Uterus (tissue), 4 donors: ENCODE data around the gene PLXNB1. TPM values are rescaled to one million over a fixed set of nuclear protein-coding genes. Genes with fewer than 3 reads are reported as not detected.

Experiments
- DNase-seq, 2 donors: peaks; one replicate each; pipeline ENCODE4 v3.0.0-alpha.2; 2019 to 2020
- H3K27ac ChIP-seq, 2 donors: fragments of 200-600 bp; sonication (generic); 1 replicate in 1 of 2; 2 replicates in 1 of 2; pipeline ENCODE4 v1.5.1; 2016 to 2018
- H3K27me3 ChIP-seq, 2 donors: fragments of 200-600 bp; sonication (generic); one replicate each; pipeline ENCODE4 v1.5.1; 2018 to 2019; ENCODE audit warnings: control low read depth in 1 of 2
- H3K36me3 ChIP-seq, 2 donors: fragments of 200-600 bp; sonication (generic); one replicate each; pipeline ENCODE4 v1.5.1; 2019; ENCODE audit warnings: control low read depth in 1 of 2
- H3K4me1 ChIP-seq, 2 donors: fragments of 200-600 bp; sonication (generic); one replicate each; pipeline ENCODE4 v1.5.1; 2018 to 2019; ENCODE audit warnings: control low read depth in 1 of 2
- H3K4me3 ChIP-seq, 2 donors: fragments of 200-600 bp; sonication (generic); 1 replicate in 1 of 2; 2 replicates in 1 of 2; pipeline ENCODE4 v1.5.1; 2018 to 2019; ENCODE audit warnings: mild to moderate bottlenecking in 1 of 2
- H3K9me3 ChIP-seq, 2 donors: fragments of 200-600 bp; sonication (generic); one replicate each; pipeline ENCODE4 v1.5.1; 2019; ENCODE audit warnings: control low read depth in 1 of 2
- POLR2A ChIP-seq, 2 donors: fragments of 450-650 bp; IDR thresholded peaks; one replicate each; pipeline ENCODE4 v1.6.1; 2016; ENCODE audit warnings: antibody characterized with exemption in 2 of 2, mild to moderate bottlenecking in 1 of 2, moderate library complexity in 1 of 2
- intact Hi-C: fragments of 100-400 bp; cut with DNase I; formaldehyde crosslinking; loops from one replicate; pipeline ENCODE4 v1.15.1; 2023; ENCODE audit warnings: low total_unique reads
- total RNA-seq, 4 donors: library from RNA; depleted of rRNA in 3 of 4; stranded (reverse); fragments of >200 nt in 3 of 4; gene quantifications; one replicate each; pipeline versions ENCODE4 v1.1.0 to v1.2.4, GENCODE V29; 2014 to 2023
- TF ChIP-seq, protein P1 (sequence below), 4 experiments: fragments of 200-600 bp in 2 of 4; fragments of 450-650 bp in 2 of 4; sonication (generic) in 2 of 4; IDR thresholded peaks; one replicate each; pipeline ENCODE4 v1.5.1; 2016 to 2019; ENCODE audit warnings: antibody characterized with exemption in 4 of 4, mild to moderate bottlenecking in 2 of 4, moderate library complexity in 1 of 4
- donor health status: DM: yes; HTN: yes; CAD: no.

Gene PLXNB1
- total RNA-seq, 4 donors from 2014 or later: 23.5 to 133 (median 60.9) TPM

DNA sequence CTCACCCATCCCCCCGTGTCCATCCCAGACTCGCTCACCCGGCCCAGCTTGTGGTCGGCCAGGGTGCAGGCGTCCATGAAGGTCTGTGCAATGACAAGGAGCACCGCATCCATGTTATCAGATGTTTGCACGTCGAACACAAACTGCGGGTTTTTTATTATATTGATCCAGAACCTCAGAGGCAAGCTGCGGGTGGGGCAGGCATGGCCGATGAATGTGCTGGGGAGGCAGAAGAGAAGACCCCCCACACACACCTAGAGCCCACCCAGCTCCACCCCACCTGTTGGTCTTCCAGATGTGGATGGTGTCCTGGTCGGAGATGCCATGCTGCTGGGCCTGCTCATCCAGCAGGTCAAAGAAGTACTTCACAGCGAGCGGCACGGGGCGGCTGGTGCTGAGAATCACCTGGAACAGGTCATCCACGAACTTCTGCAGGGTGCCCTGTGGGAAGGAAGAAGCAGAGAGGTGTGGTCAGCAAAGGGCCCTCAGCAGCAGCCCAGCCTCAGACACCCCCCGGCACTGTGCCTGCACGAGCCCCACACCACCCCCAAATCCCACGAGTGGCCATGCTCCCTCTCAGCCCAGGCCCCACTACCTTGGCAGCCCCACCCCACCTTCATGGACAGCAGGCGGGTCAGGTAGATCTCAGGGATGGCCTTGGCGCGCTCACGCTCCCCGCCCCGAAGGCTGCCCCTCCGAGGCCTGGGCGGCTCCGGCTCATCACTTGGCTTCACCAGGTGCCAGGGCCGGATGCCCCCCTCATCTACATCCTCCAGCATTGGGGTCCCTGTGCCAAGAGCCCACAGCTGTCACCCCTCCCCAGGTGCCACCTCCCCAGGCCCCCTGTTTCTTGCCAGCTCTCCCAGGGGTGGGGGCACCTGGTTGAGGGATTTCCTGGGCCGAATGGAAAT is 20.3 kb downstream of the PLXNB1 start:
- H3K27ac ChIP-seq: no peak overlapping the region
- H3K36me3 ChIP-seq: no peaks in the 10 kb centered on the region

DNA sequence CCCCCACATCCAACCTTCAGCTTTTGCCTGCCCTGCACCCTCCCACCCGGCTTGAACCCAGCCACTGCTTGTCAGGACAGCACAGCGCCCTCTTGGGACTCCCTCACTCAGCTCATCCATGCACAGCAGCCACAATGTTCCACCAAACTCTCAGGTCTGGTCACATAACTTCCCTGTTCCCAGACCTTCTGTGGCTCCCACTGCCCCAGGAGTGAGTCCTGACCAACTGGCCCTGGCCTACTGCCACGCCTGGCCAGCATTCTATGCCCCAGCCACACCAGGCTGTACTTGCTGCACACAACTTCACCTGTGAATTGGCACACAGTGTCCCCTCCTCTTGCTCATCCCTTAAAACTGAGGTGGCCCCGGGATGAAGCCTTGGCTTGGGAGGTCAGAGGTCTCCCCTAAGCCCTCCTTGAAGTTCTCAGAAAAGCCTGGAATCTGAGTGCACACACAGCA is 21.0 kb downstream of the PLXNB1 start:
- Histone ChIP-seq H3K27me3 (no peaks in the 10 kb centered on the region), H3K4me1 (no peaks in the 10 kb centered on the region), H3K4me3 (no peak overlapping the region), H3K36me3 (no peaks in the 10 kb centered on the region), H3K9me3 (no peaks in the 10 kb centered on the region), H3K27ac (no peak overlapping the region)
- intact Hi-C loops: no loop called here
- peak in 1 of 2 donors; percentile 8 for DNase-seq
- TF ChIP-seq, protein P1, sequence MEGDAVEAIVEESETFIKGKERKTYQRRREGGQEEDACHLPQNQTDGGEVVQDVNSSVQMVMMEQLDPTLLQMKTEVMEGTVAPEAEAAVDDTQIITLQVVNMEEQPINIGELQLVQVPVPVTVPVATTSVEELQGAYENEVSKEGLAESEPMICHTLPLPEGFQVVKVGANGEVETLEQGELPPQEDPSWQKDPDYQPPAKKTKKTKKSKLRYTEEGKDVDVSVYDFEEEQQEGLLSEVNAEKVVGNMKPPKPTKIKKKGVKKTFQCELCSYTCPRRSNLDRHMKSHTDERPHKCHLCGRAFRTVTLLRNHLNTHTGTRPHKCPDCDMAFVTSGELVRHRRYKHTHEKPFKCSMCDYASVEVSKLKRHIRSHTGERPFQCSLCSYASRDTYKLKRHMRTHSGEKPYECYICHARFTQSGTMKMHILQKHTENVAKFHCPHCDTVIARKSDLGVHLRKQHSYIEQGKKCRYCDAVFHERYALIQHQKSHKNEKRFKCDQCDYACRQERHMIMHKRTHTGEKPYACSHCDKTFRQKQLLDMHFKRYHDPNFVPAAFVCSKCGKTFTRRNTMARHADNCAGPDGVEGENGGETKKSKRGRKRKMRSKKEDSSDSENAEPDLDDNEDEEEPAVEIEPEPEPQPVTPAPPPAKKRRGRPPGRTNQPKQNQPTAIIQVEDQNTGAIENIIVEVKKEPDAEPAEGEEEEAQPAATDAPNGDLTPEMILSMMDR (IDR thresholded peaks at IDR 0.05): no peak
- no peak for TF ChIP-seq POLR2A (IDR thresholded peaks at IDR 0.05)

More for the DNA sequence above, 20.3 kb downstream of the PLXNB1 start:
- no peaks in the 10 kb centered on the region for H3K27me3 ChIP-seq
- H3K9me3 ChIP-seq: no peaks in the 10 kb centered on the region
- no peak overlapping the region for H3K4me3 ChIP-seq
- intact Hi-C loops: no loop called here
- no peaks in the 10 kb centered on the region for H3K4me1 ChIP-seq
- peak; percentile 8 to 13 for DNase-seq
- TF ChIP-seq, protein P1 (IDR thresholded peaks at IDR 0.05): no peak
- TF ChIP-seq POLR2A (IDR thresholded peaks at IDR 0.05): no peak

DNA sequence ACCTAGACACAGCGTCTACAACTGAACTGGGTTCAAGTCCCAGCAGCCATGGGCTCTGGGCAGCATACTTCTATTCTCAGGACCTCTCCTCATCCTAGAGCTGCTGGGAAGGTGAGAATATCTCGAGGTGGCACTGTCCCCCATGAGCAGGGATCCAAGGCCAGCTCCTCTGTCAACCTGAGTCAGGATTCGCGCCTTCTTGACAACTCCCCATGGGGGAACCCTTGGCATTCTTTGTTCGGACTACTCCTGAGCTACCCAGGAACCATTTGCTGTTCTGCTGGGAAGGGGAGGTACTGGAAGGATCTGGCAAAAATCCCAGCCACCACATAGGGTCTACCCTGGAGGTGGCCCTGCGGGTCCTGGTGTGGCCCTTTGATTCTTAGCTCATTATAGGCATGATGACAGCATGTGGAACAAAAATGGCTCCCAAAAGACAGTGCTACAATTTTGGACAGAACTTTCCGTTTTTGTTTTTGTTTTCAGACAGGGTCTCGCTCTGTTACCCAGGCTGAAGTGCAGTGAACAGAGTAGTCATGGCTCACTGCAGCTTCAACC is 22.3 kb downstream of the PLXNB1 start:
- peak in 1 of 2 donors; percentile 14 for DNase-seq
- Histone ChIP-seq H3K4me1 (no peaks in the 10 kb centered on the region), H3K36me3 (no peaks in the 10 kb centered on the region), H3K9me3 (no peaks in the 10 kb centered on the region), H3K27ac (no peak overlapping the region), H3K27me3 (no peaks in the 10 kb centered on the region), H3K4me3 (no peak overlapping the region)
- TF ChIP-seq POLR2A (IDR thresholded peaks at IDR 0.05): no peak
- TF ChIP-seq, protein P1 (IDR thresholded peaks at IDR 0.05): no peak
- intact Hi-C loops: no loop called here

DNA sequence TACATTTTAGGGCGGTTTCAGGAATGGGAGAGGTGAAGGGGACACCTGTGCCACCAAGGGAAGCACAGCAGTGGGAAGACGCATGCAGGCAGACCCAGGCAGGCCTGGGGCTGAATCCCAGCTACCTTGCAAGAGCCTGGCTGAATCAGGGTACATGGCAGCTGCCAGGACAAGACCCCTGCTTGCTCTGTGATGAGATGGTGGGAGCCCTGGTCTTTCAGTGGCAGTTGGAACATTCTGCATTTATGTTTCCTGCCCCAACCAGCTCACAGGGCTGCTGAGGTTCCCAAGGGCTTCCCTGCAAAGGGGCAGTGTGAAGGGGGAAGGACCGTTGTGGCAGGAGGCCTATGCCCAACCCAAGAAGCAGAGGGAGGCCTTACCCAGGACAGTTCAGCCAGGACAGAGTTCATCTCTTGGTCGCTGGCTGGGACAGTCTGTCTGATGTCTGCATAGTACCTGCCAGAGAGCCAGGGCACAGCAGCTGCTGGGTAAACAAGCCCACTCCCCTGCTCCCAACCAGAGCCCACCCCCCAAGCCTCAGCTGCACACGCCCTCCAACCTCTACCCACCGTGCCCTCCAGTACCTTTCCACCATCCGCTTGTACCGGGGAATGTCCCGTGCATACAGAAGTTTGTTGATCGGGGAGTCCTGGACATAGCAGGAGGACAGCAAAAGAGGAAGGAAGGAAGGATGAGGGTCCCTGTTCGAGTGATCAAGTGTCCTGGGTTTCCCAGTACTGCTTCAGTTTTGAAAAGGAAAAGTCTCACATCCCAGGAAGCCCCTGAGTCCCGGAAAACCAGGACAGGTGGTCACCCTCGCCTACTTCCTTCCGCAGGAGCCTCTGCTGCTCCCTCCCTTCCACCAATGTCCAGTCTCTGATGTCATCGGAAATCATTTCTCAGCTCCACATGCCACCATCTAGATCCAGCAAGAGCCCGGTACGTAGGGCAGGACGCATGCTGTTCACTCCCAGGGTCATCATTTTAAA is 23.1 kb downstream of the PLXNB1 start:
- no peak overlapping the region for H3K27ac ChIP-seq
- no peak for DNase-seq
- peaks cover 0 to 2% of the 10 kb centered on the region in 2 donors for H3K4me1 ChIP-seq
- no peaks in the 10 kb centered on the region for H3K9me3 ChIP-seq
- intact Hi-C loops: no loop called here
- no peaks in the 10 kb centered on the region for H3K36me3 ChIP-seq
- no peak overlapping the region for H3K4me3 ChIP-seq
- no peaks in the 10 kb centered on the region for H3K27me3 ChIP-seq
- TF ChIP-seq POLR2A (IDR thresholded peaks at IDR 0.05): no peak

DNA sequence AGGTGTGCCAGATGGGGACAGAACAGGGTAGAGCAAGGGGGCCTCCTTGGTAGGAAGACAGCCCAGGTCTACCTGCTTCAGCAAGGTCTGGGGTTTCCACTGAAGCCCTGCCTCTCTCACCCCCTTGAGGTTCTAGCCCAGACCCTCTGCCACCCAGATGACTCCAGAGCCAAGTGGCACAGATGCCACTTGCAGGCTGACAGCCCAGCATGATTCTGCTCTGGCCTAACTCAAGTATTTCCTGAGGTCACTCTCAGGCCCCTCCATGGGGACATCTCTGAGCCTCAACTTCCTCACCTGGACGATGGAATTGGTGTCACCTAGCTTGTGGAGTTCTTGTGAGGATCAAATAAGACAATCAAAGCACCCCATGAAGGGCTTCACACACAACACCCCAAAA is 23.9 kb downstream of the PLXNB1 start:
- Histone ChIP-seq H3K27me3 (no peaks in the 10 kb centered on the region), H3K27ac (no peak overlapping the region), H3K4me3 (no peak overlapping the region), H3K36me3 (no peaks in the 10 kb centered on the region), H3K9me3 (no peaks in the 10 kb centered on the region), H3K4me1 (peaks cover 0 to 10% of the 10 kb centered on the region in 2 donors)
- TF ChIP-seq, protein P1 (IDR thresholded peaks at IDR 0.05): no peak
- TF ChIP-seq POLR2A (IDR thresholded peaks at IDR 0.05): no peak
- intact Hi-C loops: no loop called here
- no peak for DNase-seq
